CD4-positive, alpha-beta T cell treated with Interleukin-4 for 4 hours (primary cell): ENCODE data around the gene HOMER2.
A peak's percentile ranks its signal among the peaks of the same experiment; 100 is the strongest.
"Not testable (repeated sequence)": the region's sequence is repeated elsewhere in the genome, so short reads cannot be mapped to it uniquely, and the experiment has no call there.

Experiments used
- DNase-seq: peaks from one replicate; pipeline ENCODE4 v3.0.0-alpha.2; 2020

HOMER2 gene

DNA sequence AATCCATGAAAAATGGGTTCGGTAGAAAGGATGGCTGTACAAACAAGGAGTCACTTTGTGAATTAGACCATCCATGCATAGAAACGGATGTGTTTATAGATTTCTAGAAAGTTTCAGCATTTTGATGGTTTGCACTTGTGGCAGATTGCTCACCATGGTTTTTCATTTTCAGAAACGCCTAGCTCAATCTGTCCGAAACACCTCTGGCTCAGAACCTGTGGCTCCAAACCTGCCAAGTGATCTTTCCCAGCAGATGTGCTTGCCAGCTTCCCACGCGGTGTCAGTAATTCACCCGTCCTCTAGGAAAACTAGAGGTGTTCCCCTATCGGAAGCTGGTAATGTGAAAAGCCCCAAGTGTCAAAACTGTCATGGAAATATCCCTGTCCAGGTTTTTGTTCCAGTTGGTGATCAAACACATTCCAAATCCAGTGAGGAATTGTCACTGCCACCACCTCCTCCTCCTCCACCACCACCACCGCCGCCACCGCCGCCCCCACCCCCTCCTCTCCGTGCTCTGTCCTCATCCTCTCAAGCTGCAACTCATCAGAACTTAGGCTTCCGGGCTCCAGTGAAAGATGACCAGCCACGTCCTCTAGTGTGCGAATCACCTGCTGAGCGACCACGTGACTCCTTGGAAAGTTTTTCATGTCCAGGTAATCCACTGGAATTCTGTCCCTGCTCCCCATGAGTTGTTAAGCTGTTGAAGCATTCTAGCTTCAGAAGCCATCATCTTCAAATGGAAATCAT lies 121.9 kb downstream of the HOMER2 start:
- no peak for DNase-seq

- no peak for DNase-seq
These were observed 123.3 kb downstream of the HOMER2 start for GRCh38 chr15:82829234-82829633.

GRCh38 chr15:82828075-82828474 lies 124.4 kb downstream of the HOMER2 start:
- DNase-seq = no peak

- no peak for DNase-seq
These were observed 129.5 kb downstream of the HOMER2 start for GRCh38 chr15:82823049-82823448.

GRCh38 chr15:82821851-82822250 lies 130.7 kb downstream of the HOMER2 start:
- not testable (repeated sequence) for DNase-seq

DNA sequence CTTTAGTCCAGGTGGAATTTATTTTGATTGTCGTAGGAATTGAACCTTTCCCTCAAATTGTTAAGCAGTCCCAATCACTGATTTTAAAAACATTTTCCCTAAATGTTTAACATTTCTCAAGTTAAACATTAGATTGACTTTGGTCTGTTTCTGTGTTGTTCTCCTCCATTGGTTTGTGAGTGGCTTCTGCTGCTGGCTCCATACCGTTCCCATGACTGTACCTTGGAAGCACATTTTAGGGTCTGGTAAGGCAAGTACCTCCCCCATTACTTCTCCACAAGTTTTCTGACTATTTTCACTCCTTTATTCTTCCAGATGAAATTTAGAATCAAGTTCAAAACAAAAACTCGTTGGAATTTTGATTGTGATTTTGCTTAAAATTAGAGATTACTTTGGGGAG lies 131.1 kb downstream of the HOMER2 start:
- DNase-seq = not testable (repeated sequence)

DNA sequence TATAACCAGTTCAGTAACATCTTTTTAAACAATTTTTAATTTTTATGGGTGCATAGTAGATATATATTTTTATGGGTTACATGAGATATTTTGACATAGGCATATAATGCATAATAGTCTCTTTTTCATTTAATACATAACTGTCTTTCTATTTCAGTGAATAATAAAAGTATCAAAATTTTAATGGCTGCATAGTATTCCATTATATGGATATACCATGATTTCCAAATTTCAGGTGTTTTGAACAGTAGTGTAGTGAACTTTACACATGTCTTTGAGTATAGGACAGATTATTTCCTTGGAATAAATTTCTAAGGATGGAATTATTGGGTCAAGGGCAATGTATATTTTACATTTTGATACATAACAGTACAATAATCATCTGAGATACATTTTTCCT lies 132.4 kb downstream of the HOMER2 start:
- no peak for DNase-seq

- no peak for DNase-seq
These were observed 139.5 kb downstream of the HOMER2 start for GRCh38 chr15:82812994-82813393.

GRCh38 chr15:82810890-82811426 lies 141.6 kb downstream of the HOMER2 start:
- DNase-seq = peak; percentile 91

- DNase-seq = peak; percentile 24
These were observed 142.2 kb downstream of the HOMER2 start for GRCh38 chr15:82810061-82810889.

DNA sequence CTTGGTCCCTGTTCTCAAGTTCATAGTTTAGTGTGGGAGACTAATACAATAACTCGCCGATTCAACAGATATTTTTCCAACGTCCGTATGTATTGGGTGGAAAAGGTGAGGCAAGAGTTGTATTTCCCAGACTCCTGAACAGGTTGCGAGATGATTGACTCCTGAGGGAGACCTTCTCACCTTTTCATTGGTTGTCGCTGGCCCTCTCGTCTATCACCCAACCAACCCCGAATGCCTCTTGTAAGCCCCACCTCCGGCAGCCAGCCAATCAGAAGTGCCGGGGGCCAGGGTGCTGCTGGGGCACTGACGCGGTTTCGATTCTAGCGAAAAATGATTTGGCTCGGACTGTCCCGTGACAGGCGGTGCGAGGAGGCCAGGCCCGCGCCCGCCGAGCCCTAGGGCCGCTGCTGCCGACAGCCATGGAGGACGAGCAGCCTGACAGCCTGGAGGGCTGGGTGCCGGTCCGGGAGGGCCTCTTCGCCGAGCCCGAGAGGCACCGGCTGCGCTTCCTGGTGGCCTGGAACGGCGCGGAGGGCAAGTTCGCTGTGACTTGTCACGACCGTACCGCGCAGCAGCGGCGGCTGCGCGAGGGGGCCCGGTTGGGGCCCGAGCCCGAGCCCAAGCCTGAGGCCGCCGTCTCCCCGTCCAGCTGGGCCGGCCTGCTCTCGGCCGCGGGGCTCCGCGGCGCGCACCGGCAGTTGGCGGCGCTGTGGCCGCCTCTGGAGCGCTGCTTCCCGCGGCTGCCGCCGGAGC lies 143.0 kb downstream of the HOMER2 start, which contains the start of gene WHAMM:
WHAMM (plus strand) TSS at position 321 of the 753 bp plus-strand sequence; CDS start at position 420, 99 bp downstream.
- peak; percentile 97 for DNase-seq

- no peak for DNase-seq
These were observed 143.9 kb downstream of the HOMER2 start for GRCh38 chr15:82808634-82809041.

DNA sequence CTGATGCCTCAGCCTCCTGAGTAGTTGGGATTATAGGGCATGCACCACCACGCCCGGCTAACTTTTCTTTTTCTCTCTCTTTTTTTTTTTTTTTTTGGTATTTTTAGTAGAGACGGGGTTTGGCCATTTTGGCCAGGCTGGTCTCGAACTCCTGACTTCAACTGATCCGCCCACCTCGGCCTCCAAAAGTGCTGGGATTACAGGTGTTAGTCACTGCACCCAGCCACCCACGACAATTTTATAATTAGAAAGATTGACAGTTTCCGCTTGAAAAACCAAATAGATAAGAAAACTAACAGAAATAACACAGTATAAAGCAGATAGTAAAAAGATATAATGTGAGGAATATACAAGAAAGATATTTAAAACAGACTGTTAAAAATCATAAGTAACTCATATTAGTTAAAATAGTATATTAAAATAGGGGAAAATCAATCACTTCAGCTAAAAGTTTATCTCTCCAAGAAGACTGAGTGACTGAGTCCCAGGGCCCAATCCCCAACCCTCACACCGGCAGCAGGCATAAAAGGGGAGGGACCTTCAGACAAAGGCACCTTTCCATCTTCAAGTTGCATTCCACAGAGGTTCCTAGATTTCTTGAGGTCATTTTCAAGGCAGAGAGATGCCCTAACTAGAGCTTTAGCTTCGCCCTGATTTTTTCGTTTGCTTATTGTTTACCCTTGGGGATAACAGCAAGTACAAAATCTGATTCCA lies 144.4 kb downstream of the HOMER2 start:
- no peak for DNase-seq

GRCh38 chr15:82805994-82806406 lies 146.5 kb downstream of the HOMER2 start, which contains the start of gene FSD2:
TSS of gene FSD2 (minus strand) at chr15:82806069. CDS start at chr15:82787390, 18,679 bp downstream.
- DNase-seq = no peak

DNA sequence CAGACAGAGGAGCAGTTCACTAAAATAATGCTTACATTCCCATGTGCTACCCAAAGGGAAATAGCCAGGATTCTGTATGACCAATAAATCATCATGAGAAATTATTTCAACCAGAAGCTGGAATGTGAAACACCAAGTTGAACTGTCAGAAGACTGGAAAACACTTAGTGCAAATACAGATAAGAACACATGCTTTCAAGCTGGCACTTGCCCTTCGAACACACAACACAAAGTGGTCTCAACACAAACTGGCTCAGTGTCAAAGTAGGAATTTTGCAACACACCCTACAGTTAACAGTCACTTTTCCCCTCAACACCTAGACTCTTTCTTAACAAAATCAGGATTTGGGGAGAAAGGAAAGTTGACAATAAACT lies 148.0 kb downstream of the HOMER2 start:
- DNase-seq = no peak

- DNase-seq = no peak
These were observed 148.5 kb downstream of the HOMER2 start for GRCh38 chr15:82803793-82804574.

DNA sequence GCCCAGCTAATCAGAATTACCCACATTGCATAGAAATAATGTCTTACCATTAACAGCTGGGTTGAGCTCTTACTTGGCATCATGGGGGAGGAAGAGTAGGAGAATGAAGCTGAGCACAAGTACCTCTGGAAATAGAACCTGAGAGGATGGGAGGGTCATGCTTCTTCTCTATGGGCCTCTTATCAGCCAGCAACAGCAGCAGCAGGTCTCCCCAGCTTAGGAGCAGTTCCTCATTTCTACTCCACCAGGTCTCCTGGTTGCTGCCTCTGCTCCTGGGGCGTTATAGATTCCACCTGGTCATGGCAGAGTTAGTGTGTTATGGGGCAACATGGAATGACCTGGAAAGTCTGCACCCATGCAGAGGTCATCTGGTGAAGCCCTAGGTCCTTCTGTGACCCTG lies 150.0 kb downstream of the HOMER2 start:
- no peak for DNase-seq

DNA sequence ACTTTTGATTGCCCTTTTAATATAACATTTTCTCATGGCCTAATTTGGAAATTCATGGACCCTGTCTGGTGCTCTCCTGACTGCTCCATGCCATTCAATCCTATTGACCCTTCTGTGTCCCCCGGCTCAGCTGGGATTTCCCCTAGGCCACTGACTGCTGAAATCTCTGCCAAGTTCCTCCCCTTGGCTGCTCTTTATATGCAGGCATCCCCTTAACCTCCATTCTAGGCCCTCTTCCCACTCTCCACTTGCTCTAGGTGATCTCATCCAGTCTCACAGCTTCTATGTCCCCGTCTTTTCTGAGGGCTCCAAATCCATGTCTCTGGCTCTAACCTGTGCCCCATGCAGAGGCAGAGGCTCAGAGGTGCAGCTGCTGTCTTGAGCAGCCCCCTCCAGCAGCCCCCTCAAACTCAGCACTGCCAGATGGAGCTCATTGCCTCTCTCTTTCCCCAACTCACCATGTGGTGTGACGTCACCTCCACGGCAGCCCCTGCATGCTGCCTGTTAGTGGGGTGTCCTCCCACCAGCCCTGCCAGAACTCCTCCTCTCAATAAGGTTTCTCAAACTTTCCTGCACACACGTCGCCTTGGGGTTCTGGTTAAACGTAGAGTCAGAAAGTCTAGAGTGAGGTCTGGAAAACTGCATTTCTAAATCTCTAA lies 153.2 kb downstream of the HOMER2 start:
- no peak for DNase-seq
